ENCODE data around the gene GP1BB. TPM values are rescaled to one million over a fixed set of nuclear protein-coding genes. Genes with fewer than 3 reads are reported as not detected.
"Not testable (repeated sequence)": the region's sequence is repeated elsewhere in the genome, so short reads cannot be mapped to it uniquely, and the experiment has no call there.

GP1BB gene
- total RNA-seq, 2 donors from 2014 or later: 0.48 to 0.62 TPM

DNA sequence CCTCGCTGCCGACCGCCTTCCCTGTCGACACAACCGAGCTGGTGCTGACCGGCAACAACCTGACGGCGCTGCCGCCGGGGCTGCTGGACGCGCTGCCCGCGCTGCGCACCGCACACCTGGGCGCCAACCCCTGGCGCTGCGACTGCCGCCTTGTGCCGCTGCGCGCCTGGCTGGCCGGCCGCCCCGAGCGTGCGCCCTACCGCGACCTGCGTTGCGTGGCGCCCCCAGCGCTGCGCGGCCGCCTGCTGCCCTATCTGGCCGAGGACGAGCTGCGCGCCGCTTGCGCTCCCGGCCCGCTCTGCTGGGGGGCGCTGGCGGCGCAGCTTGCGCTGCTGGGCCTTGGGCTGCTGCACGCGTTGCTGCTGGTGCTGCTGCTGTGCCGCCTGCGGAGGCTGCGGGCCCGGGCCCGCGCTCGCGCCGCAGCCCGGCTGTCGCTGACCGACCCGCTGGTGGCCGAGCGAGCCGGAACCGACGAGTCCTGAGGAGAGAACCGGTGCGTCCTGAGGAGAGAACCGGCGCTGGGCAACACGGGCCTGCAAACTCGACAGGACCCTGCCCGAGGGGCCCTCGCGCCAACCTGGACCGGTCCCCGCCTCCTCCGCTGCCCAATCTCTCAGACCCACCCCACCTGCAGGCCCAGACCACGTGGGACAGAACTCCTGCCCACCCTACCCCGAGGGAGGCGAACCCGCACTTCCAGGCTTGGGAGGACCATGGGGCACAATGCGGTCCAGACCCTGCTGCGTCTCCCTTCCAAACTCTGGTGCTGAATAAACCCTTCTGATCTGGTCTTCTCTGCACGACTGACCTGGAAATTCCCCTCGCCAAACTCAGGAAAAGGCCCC, 866 bp downstream of the GP1BB start:
- Histone ChIP-seq H3K9ac (ENCODE audit: extremely low read depth, low read length, poor library complexity, severe bottlenecking) (no peak overlapping the region), H3K9me3 (ENCODE audit: control insufficient read depth, low read length) (no peaks in the 10 kb centered on the region), H3K4me1 (ENCODE audit: control insufficient read depth, insufficient read depth, low read length) (no peaks in the 10 kb centered on the region), H3K27ac (ENCODE audit: low read depth, low read length) (no peak overlapping the region), H3K4me3 (ENCODE audit: low read length) (no peak overlapping the region), H3K27me3 (ENCODE audit: control insufficient read depth, insufficient read depth, low read length, poor library complexity, severe bottlenecking) (peaks cover 100% of the 10 kb centered on the region), H3K36me3 (ENCODE audit: control insufficient read depth, insufficient read depth, low read length) (no peaks in the 10 kb centered on the region)
- H3K4me3 Mint-ChIP-seq: peak overlapping the region; percentile 36
- peaks cover 93% of the 10 kb centered on the region for H3K27me3 Mint-ChIP-seq (ENCODE audit: insufficient read depth)
- 5% methylated on average over 27 to 89 of the region's 89 CpGs for WGBS, 2 experiments (ENCODE audit: insufficient coverage in 1 of 2, insufficient read length in 1 of 2)
- H3K4me1 Mint-ChIP-seq: peaks cover 5% of the 10 kb centered on the region
- TF ChIP-seq, protein P1, sequence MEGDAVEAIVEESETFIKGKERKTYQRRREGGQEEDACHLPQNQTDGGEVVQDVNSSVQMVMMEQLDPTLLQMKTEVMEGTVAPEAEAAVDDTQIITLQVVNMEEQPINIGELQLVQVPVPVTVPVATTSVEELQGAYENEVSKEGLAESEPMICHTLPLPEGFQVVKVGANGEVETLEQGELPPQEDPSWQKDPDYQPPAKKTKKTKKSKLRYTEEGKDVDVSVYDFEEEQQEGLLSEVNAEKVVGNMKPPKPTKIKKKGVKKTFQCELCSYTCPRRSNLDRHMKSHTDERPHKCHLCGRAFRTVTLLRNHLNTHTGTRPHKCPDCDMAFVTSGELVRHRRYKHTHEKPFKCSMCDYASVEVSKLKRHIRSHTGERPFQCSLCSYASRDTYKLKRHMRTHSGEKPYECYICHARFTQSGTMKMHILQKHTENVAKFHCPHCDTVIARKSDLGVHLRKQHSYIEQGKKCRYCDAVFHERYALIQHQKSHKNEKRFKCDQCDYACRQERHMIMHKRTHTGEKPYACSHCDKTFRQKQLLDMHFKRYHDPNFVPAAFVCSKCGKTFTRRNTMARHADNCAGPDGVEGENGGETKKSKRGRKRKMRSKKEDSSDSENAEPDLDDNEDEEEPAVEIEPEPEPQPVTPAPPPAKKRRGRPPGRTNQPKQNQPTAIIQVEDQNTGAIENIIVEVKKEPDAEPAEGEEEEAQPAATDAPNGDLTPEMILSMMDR (conservative IDR thresholded peaks at IDR 0.05): peak; percentile 60
- peaks cover 12% of the 10 kb centered on the region for H3K36me3 Mint-ChIP-seq (ENCODE audit: low read depth)
- H3K27ac Mint-ChIP-seq: no peak overlapping the region
- peak; percentile 90 for DNase-seq
- no peaks in the 10 kb centered on the region for H3K9me3 Mint-ChIP-seq

DNA sequence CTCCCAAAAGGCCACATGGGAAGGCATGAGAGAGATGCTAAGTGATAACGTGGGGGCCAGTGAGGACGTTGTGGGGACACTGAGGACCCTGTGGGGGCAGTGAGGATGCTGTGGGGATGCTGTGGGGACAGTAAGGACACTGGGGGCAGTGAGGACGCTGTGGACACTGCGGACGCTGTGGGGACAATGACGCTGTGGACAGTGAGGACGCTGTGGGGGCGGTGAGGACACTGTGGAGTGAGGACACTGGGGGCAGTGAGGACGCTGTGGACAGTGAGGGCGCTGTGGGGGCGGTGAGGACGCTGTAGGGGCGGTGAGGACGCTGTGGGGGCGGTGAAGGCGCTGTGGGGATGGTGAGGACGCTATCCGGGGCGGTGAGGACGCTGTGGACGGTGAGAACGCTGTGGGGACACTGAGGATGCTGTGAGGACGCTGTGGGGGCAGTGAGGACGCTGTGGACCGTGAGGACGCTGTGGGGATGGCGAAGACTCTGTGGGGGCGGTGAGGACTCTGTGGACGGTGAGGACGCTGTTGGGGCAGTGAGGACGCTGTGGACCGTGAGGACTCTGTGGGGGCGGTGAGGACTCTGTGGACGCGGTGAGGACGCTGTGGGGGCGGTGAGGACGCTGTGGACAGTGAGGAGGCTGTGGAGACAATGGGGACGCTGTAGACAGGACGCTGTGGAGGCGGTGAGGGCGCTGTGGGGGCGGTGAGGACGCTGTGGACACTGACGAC, 1.8 kb downstream of the GP1BB start:
- no peaks in the 10 kb centered on the region for H3K4me1 ChIP-seq (ENCODE audit: control insufficient read depth, insufficient read depth, low read length)
- H3K9me3 ChIP-seq (ENCODE audit: control insufficient read depth, low read length): no peaks in the 10 kb centered on the region
- DNase-seq: no peak
- no peak overlapping the region for H3K9ac ChIP-seq (ENCODE audit: extremely low read depth, low read length, poor library complexity, severe bottlenecking)
- Mint-ChIP-seq H3K27ac (no peak overlapping the region), H3K4me3 (peak overlapping the region; percentile 31), H3K4me1 (peaks cover 5% of the 10 kb centered on the region), H3K36me3 (ENCODE audit: low read depth) (peaks cover 12% of the 10 kb centered on the region), H3K27me3 (ENCODE audit: insufficient read depth) (peaks cover 90% of the 10 kb centered on the region), H3K9me3 (no peaks in the 10 kb centered on the region)
- H3K36me3 ChIP-seq (ENCODE audit: control insufficient read depth, insufficient read depth, low read length): no peaks in the 10 kb centered on the region
- TF ChIP-seq, protein P1 (conservative IDR thresholded peaks at IDR 0.05): no peak
- 72 to 76% methylated on average over 36 to 45 of the region's 45 CpGs for WGBS, 2 experiments (ENCODE audit: insufficient coverage in 1 of 2, insufficient read length in 1 of 2)
- H3K27ac ChIP-seq (ENCODE audit: low read depth, low read length): no peak overlapping the region
- H3K27me3 ChIP-seq (ENCODE audit: control insufficient read depth, insufficient read depth, low read length, poor library complexity, severe bottlenecking): peaks cover 100% of the 10 kb centered on the region
- no peak overlapping the region for H3K4me3 ChIP-seq (ENCODE audit: low read length)

DNA sequence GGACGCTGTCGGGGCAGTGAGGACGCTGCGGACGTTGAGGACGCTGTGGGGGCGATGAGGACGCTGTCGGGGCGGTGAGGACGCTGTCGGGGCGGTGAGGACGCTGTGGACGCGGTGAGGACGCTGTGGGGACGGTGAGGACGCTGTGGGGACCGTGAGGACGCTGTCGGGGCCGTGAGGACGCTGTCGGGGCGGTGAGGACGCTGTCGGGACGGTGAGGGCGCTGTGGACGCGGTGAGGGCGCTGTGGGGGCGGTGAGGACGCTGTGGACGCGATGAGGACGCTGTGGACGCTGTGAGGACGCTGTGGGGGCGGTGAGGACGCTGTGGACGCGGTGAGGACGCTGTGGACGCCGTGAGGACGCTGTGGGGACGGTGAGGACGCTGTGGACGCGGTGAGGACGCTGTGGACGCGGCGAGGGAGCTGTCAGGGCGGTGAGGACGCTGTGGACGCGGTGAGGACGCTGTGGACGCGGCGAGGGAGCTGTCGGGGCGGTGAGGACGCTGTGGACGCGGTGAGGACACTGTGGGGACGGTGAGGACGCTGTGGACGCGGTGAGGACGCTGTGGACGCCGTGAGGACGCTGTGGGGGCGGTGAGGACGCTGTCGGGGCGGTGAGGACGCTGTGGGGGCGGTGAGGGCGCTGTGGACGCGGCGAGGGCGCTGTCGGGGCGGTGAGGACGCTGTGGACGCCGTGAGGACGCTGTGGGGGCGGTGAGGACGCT, 2.9 kb downstream of the GP1BB start:
- WGBS, 2 experiments (ENCODE audit: insufficient coverage in 1 of 2, insufficient read length in 1 of 2): 68 to 72% methylated on average over 48 to 93 of the region's 96 CpGs
- H3K36me3 ChIP-seq (ENCODE audit: control insufficient read depth, insufficient read depth, low read length); DNase-seq; H3K4me1 ChIP-seq (ENCODE audit: control insufficient read depth, insufficient read depth, low read length); H3K9ac ChIP-seq (ENCODE audit: extremely low read depth, low read length, poor library complexity, severe bottlenecking); H3K4me3 ChIP-seq (ENCODE audit: low read length); H3K4me1 Mint-ChIP-seq; H3K27ac ChIP-seq (ENCODE audit: low read depth, low read length); H3K9me3 ChIP-seq (ENCODE audit: control insufficient read depth, low read length); H3K4me3 Mint-ChIP-seq; H3K27ac Mint-ChIP-seq; H3K9me3 Mint-ChIP-seq; H3K36me3 Mint-ChIP-seq (ENCODE audit: low read depth): not testable (repeated sequence)
- H3K27me3 ChIP-seq (ENCODE audit: control insufficient read depth, insufficient read depth, low read length, poor library complexity, severe bottlenecking): peaks cover 91% of the 10 kb centered on the region
- H3K27me3 Mint-ChIP-seq (ENCODE audit: insufficient read depth): peaks cover 79% of the 10 kb centered on the region
